Body of pancreas (tissue), 4 donors: ENCODE measurements around the gene ARFGEF2. TPM values are rescaled to one million over a fixed set of nuclear protein-coding genes. Genes with fewer than 3 reads are reported as not detected.

Experiments
- ATAC-seq: fragments of 150-250 bp; one replicate; pipeline ENCODE4 v1.9.1; 2016
- DNase-seq, 4 donors: peaks; one replicate each; pipeline ENCODE4 v3.0.0-alpha.2; 2019
- H3K27ac ChIP-seq, 4 donors: fragments of 200-600 bp; sonication (generic); 1 replicate in 3 of 4; 2 replicates in 1 of 4; pipeline versions ENCODE4 v1.5.1 to v1.6.1; 2016 to 2019; ENCODE audit warnings: mild to moderate bottlenecking in 1 of 4, mixed read lengths in 1 of 4, moderate library complexity in 1 of 4
- H3K27me3 ChIP-seq, 2 donors: fragments of 200-600 bp; sonication (generic); one replicate each; pipeline ENCODE4 v1.6.0; 2016; ENCODE audit warnings: mild to moderate bottlenecking in 1 of 2
- H3K36me3 ChIP-seq, 2 donors: fragments of 200-600 bp; sonication (generic); replicated peaks in 1 of 2; 2 replicates each; pipeline ENCODE4 v1.5.1; 2016; ENCODE audit warnings: low read depth in 2 of 2; ENCODE audit not compliant: insufficient read depth in 1 of 2
- H3K4me1 ChIP-seq: fragments of 200-600 bp; sonication (generic); one replicate; pipeline ENCODE4 v1.6.0; 2016
- H3K4me3 ChIP-seq, 2 donors: fragments of 200-600 bp; sonication (generic); 1 replicate in 1 of 2; 2 replicates in 1 of 2; pipeline ENCODE4 v1.5.1; 2016 to 2019
- H3K9me3 ChIP-seq, 3 donors: fragments of 200-600 bp; sonication (generic); 1 replicate in 2 of 3; 2 replicates in 1 of 3; pipeline ENCODE4 v1.5.1; 2016
- POLR2A ChIP-seq, 3 donors: fragments of 450-650 bp; IDR thresholded peaks; one replicate each; pipeline ENCODE4 v1.6.1; 2016; ENCODE audit warnings: antibody characterized with exemption in 3 of 3, mild to moderate bottlenecking in 2 of 3
- WGBS, 2 donors: methylation state at CpG; one replicate each; pipeline ENCODE4 v1.1.5; 2017; 5-methylcytosine and 5-hydroxymethylcytosine counted together
- intact Hi-C: fragments of 100-400 bp; cut with DNase I; formaldehyde crosslinking; loops from one replicate; pipeline ENCODE4 v1.15.1; 2023
- total RNA-seq, 2 donors: library from RNA; depleted of rRNA; stranded (reverse); fragments of >200 nt; gene quantifications; one replicate each; pipeline ENCODE4 v1.1.0, GENCODE V29; 2016
- TF ChIP-seq, protein P1 (sequence below), 7 experiments: fragments of 450-650 bp in 4 of 7; fragments of 200-600 bp in 3 of 7; sonication (generic) in 3 of 7; IDR thresholded peaks; one replicate each; pipeline ENCODE4 v1.5.1; 2016 to 2019; ENCODE audit warnings: antibody characterized with exemption in 7 of 7

Gene ARFGEF2
- total RNA-seq, 2 donors from 2014 or later = 17.5 to 26.5 TPM

DNA sequence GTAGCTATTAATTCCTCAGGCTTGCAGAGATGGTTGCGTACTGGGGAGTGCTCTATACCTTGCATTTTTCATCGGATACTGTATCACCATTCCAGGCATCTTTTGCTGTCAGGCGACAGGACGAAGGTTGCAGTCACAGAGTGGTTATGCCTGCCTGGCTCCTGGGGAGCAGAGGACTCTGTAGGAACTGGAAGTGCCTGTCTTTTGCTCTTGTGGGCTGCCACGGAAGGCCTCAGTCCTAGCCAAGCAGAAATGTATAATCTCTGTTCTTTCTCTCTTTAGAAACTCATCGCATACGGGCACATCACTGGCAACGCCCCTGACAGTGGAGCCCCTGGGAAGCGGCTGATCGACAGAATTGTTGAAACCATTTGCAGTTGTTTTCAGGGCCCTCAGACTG lies 29.5 kb downstream of the ARFGEF2 start:
- WGBS, 2 donors = 88 to 89% methylated on average over 8 to 10 of the region's 10 CpGs
- no peak for TF ChIP-seq POLR2A (IDR thresholded peaks at IDR 0.05)
- TF ChIP-seq, protein P1, sequence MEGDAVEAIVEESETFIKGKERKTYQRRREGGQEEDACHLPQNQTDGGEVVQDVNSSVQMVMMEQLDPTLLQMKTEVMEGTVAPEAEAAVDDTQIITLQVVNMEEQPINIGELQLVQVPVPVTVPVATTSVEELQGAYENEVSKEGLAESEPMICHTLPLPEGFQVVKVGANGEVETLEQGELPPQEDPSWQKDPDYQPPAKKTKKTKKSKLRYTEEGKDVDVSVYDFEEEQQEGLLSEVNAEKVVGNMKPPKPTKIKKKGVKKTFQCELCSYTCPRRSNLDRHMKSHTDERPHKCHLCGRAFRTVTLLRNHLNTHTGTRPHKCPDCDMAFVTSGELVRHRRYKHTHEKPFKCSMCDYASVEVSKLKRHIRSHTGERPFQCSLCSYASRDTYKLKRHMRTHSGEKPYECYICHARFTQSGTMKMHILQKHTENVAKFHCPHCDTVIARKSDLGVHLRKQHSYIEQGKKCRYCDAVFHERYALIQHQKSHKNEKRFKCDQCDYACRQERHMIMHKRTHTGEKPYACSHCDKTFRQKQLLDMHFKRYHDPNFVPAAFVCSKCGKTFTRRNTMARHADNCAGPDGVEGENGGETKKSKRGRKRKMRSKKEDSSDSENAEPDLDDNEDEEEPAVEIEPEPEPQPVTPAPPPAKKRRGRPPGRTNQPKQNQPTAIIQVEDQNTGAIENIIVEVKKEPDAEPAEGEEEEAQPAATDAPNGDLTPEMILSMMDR (IDR thresholded peaks at IDR 0.05) = no peak
- DNase-seq (no peak), ATAC-seq (no peak)
- Histone ChIP-seq H3K4me3 (no peak overlapping the region), H3K27me3 (no peaks in the 10 kb centered on the region), H3K36me3 (peaks cover 6 to 17% of the 10 kb centered on the region in 2 donors), H3K9me3 (no peaks in the 10 kb centered on the region), H3K4me1 (peaks cover 8% of the 10 kb centered on the region), H3K27ac (no peak overlapping the region)
- intact Hi-C loops = no loop called here

DNA sequence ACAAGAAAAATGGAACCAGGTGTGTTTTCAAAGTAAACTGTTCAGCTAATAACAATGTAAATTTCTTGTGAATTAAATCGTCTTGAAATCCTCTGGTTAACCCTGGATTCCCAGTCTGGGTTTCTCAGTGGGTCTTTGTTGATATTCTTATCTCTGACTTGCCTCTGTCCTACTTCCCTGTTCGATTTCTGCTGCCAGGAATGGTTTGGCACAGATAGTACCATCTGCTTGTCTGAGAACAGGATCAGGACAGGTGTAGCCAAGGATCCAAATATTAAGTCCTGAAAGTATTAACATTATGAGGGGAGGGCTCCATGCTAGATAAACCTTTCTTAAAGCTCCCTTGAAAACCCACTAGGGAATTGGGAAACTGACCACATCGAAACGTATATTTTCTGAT lies 30.1 kb downstream of the ARFGEF2 start:
- WGBS, 2 donors = 53 to 58% methylated on average over 4 of the region's 4 CpGs
- no peak for DNase-seq
- Histone ChIP-seq H3K27ac (no peak overlapping the region), H3K9me3 (no peaks in the 10 kb centered on the region), H3K4me1 (peaks cover 7% of the 10 kb centered on the region), H3K36me3 (peaks cover 6 to 17% of the 10 kb centered on the region in 2 donors), H3K27me3 (no peaks in the 10 kb centered on the region), H3K4me3 (no peak overlapping the region)
- intact Hi-C loops = no loop called here
- no peak for ATAC-seq
- no peak for TF ChIP-seq POLR2A (IDR thresholded peaks at IDR 0.05)
- TF ChIP-seq, protein P1 (IDR thresholded peaks at IDR 0.05) = no peak

DNA sequence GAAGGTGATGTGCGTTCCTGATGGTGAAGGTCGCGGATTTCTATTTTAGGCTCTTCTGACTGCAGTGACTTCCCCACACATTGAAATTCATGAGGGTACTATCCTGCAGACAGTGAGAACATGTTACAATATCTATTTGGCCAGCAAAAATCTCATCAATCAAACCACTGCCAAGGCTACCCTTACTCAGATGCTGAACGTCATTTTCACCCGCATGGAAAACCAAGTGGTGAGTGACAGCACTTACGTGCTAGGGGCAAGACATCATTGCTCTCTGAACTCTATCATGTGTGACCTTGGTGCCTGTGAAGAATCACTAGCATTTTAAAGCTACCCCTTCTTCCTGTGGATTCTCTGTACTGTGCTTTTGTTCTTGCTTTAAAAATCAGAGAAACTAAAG lies 31.1 kb downstream of the ARFGEF2 start:
- WGBS, 2 donors = 87 to 89% methylated on average over 6 of the region's 6 CpGs
- no peak for DNase-seq

DNA sequence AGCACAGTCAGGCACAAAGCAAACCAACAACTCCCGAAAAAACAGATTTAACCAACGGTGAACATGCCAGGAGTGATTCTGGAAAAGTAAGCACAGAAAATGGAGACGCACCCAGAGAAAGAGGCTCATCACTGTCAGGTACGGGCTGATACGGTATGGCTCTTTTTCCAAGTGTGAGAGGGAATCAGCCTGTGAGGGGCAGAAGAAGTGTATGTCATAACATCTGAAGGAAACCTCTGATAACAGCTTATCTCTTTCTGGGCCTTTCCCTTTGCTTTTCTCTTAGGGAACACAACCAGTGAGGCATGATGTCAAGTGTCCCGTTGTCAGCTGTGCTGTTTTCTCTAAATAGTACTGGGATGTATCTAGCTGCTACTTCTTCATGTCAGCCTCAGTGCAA lies 32.1 kb downstream of the ARFGEF2 start:
- ATAC-seq (no peak), DNase-seq (no peak)
- no peaks in the 10 kb centered on the region for H3K9me3 ChIP-seq
- H3K36me3 ChIP-seq = peaks cover 6 to 25% of the 10 kb centered on the region in 2 donors
- no peak overlapping the region for H3K4me3 ChIP-seq
- H3K4me1 ChIP-seq = peaks cover 7% of the 10 kb centered on the region
- no peaks in the 10 kb centered on the region for H3K27me3 ChIP-seq
- WGBS, 2 donors = 84 to 87% methylated on average over 6 of the region's 6 CpGs
- intact Hi-C loops = no loop called here
- TF ChIP-seq, protein P1 (IDR thresholded peaks at IDR 0.05) = no peak
- no peak for TF ChIP-seq POLR2A (IDR thresholded peaks at IDR 0.05)
- no peak overlapping the region for H3K27ac ChIP-seq

More for the DNA sequence above, 31.1 kb downstream of the ARFGEF2 start:
- no peak for ATAC-seq
- Histone ChIP-seq H3K4me1 (peaks cover 7% of the 10 kb centered on the region), H3K9me3 (no peaks in the 10 kb centered on the region), H3K27ac (no peak overlapping the region), H3K36me3 (peaks cover 6 to 22% of the 10 kb centered on the region in 2 donors), H3K27me3 (no peaks in the 10 kb centered on the region), H3K4me3 (no peak overlapping the region)
- intact Hi-C loops = no loop called here
- TF ChIP-seq, protein P1 (IDR thresholded peaks at IDR 0.05) = no peak
- TF ChIP-seq POLR2A (IDR thresholded peaks at IDR 0.05) = no peak

DNA sequence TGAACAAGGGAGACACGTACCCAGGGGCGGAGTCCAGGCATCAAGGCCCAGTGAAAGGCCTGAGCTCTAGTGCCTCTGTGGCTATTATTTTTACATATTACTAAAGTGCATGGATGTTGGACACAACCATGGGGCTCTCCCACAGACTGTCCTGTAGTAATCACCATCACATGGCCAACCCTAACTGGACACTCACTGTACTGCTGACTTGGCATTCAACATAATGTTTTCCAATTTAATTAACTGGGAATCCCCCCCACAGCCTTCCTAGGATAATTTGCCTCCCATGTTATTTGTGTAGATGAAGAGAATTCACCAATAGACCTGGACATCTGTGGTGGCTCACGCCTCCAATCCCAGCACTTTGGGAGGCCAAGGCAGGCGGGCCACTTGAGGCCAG lies 34.5 kb downstream of the ARFGEF2 start:
- Histone ChIP-seq H3K27ac (no peak overlapping the region), H3K36me3 (peaks cover 6 to 31% of the 10 kb centered on the region in 2 donors), H3K27me3 (no peaks in the 10 kb centered on the region), H3K4me3 (no peak overlapping the region), H3K9me3 (no peaks in the 10 kb centered on the region), H3K4me1 (peaks cover 7% of the 10 kb centered on the region)
- ATAC-seq (no peak), DNase-seq (no peak)
- TF ChIP-seq, protein P1 (IDR thresholded peaks at IDR 0.05) = no peak
- no peak for TF ChIP-seq POLR2A (IDR thresholded peaks at IDR 0.05)
- 95 to 96% methylated on average over 4 of the region's 4 CpGs for WGBS, 2 donors
- intact Hi-C loops = no loop called here
